Adipocyte (in vitro differentiated cells): ENCODE data around the gene RASGRP4.
A peak's percentile ranks its signal among the peaks of the same experiment; 100 is the strongest.

Experiments
- DNase-seq: peaks from one replicate; pipeline ENCODE4 v3.0.0-alpha.2; 2015; ENCODE audit warnings: low read depth
- H3K27me3 ChIP-seq: replicated peaks from 2 replicates; pipeline ENCODE4 v1.7.0; 2013; ENCODE audit warnings: mild to moderate bottlenecking, low read length, moderate library complexity; ENCODE audit not compliant: control insufficient read depth, insufficient read depth
- H3K36me3 ChIP-seq: 2 replicates; pipeline ENCODE4 v1.7.0; 2013; ENCODE audit warnings: low read length, mild to moderate bottlenecking, moderate library complexity; ENCODE audit not compliant: control insufficient read depth, insufficient read depth, severe bottlenecking
- H3K4me1 ChIP-seq: 2 replicates; pipeline ENCODE4 v1.7.0; 2013; ENCODE audit warnings: mild to moderate bottlenecking, low read length, moderate library complexity; ENCODE audit not compliant: control insufficient read depth, insufficient read depth
- H3K4me3 ChIP-seq: 2 replicates; pipeline ENCODE4 v1.7.0; 2013; ENCODE audit warnings: mild to moderate bottlenecking, low read length, moderate library complexity
- H3K9ac ChIP-seq: 2 replicates; pipeline ENCODE4 v1.7.0; 2013; ENCODE audit warnings: mild to moderate bottlenecking, low read length, moderate library complexity
- H3K9me3 ChIP-seq: 2 replicates; pipeline ENCODE4 v1.7.0; 2013; ENCODE audit warnings: mild to moderate bottlenecking, low read length, moderate library complexity; ENCODE audit not compliant: control insufficient read depth

RASGRP4 gene

DNA sequence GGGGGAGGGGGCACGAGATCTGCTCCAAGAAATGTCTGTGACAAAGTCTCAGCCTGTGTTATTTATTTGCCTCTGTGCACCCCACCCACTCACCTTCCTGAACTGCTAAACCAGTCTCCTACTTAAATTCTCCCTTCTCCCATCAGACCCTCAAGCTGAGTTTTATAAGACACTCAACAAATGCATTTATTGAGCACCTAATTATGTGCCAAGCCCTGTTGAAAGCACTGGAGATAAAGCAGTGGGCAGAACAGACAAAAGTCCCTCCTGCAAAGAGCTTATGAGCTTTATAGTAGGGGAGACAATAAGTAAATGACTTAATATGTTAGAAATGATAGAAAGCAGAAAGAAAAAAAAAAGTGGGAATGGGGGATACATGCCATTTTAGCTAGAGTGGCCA, 26.5 kb downstream of the RASGRP4 start:
- no peak for DNase-seq
- Histone ChIP-seq H3K36me3 (no peaks in the 10 kb centered on the region), H3K4me3 (no peak overlapping the region), H3K27me3 (peaks cover 18% of the 10 kb centered on the region), H3K9me3 (no peaks in the 10 kb centered on the region), H3K9ac (no peak overlapping the region), H3K4me1 (peaks cover 2% of the 10 kb centered on the region)

GRCh38 chr19:38399081-38399480, 26.9 kb downstream of the RASGRP4 start:
- no peak overlapping the region for H3K4me3 ChIP-seq
- H3K27me3 ChIP-seq, result peaks cover 18% of the 10 kb centered on the region
- no peak for DNase-seq

DNA sequence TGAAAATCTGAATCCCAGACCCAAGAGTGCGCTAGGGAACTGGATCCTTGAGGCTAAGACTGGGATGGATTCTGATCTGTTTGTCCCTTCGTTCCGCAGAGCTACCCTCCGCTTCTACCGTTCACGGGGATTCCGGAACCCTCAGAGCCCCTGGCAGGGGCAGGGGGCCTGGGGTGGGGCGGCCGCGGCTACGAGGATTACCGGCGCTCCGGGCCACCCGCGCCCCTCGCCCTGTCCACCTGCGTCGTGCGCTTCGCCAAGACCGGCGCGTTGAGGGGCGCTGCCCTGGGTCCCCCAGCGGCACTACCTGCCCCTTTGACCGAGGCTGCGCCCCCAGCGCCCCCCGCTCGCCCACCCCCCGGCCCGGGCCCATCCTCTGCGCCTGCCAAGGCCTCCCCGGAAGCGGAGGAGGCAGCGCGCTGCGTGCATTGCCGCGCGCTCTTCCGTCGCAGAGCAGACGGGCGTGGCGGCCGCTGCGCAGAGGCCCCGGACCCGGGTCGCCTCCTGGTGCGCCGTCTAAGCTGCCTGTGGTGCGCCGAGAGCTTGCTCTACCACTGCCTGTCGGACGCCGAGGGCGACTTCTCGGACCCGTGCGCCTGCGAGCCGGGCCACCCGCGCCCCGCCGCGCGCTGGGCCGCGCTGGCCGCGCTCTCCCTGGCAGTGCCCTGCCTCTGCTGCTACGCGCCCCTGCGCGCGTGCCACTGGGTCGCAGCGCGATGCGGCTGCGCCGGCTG, 30.5 kb downstream of the RASGRP4 start:
- H3K27me3 ChIP-seq, result peaks cover 14% of the 10 kb centered on the region
- no peaks in the 10 kb centered on the region for H3K9me3 ChIP-seq
- no peak for DNase-seq
- H3K4me3 ChIP-seq, result no peak overlapping the region
- H3K9ac ChIP-seq, result no peak overlapping the region
- H3K4me1 ChIP-seq, result no peaks in the 10 kb centered on the region
- H3K36me3 ChIP-seq, result no peaks in the 10 kb centered on the region

More at GRCh38 chr19:38399081-38399480, 26.9 kb downstream of the RASGRP4 start:
- H3K9ac ChIP-seq, result no peak overlapping the region
- no peaks in the 10 kb centered on the region for H3K36me3 ChIP-seq
- peaks cover 2% of the 10 kb centered on the region for H3K4me1 ChIP-seq
- no peaks in the 10 kb centered on the region for H3K9me3 ChIP-seq

DNA sequence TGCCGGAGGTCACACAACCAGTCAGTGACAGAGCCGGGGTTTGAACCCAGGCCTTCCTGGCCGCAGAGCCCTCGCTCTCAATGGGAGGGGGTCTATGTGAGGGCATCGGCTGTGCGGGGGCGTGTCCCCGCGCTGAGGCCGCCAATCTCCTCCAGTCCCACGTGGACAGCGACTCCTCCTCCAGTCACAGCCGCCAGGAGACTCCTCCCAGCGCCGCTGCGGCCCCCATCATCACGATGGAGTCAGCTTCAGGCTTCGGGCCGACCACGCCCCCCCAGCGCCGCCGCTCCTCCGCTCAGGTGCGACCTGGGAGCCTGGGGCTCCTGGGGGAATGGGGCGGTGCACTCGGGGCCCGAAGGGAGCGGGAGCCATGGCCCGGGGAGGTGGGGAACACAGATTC, 31.5 kb downstream of the RASGRP4 start:
- H3K9me3 ChIP-seq, result no peaks in the 10 kb centered on the region
- H3K4me1 ChIP-seq, result no peaks in the 10 kb centered on the region
- H3K36me3 ChIP-seq, result no peaks in the 10 kb centered on the region
- H3K4me3 ChIP-seq, result no peak overlapping the region
- peaks cover 6% of the 10 kb centered on the region for H3K27me3 ChIP-seq
- DNase-seq, result no peak
- no peak overlapping the region for H3K9ac ChIP-seq

- peaks cover 4% of the 10 kb centered on the region for H3K27me3 ChIP-seq
- H3K4me3 ChIP-seq, result no peak overlapping the region
- DNase-seq, result peak; percentile 45
- H3K9ac ChIP-seq, result no peak overlapping the region
- peaks cover 9% of the 10 kb centered on the region for H3K4me1 ChIP-seq
- no peaks in the 10 kb centered on the region for H3K9me3 ChIP-seq
- no peaks in the 10 kb centered on the region for H3K36me3 ChIP-seq
Measured at GRCh38 chr19:38392707-38393308, 33.2 kb downstream of the RASGRP4 start.

DNA sequence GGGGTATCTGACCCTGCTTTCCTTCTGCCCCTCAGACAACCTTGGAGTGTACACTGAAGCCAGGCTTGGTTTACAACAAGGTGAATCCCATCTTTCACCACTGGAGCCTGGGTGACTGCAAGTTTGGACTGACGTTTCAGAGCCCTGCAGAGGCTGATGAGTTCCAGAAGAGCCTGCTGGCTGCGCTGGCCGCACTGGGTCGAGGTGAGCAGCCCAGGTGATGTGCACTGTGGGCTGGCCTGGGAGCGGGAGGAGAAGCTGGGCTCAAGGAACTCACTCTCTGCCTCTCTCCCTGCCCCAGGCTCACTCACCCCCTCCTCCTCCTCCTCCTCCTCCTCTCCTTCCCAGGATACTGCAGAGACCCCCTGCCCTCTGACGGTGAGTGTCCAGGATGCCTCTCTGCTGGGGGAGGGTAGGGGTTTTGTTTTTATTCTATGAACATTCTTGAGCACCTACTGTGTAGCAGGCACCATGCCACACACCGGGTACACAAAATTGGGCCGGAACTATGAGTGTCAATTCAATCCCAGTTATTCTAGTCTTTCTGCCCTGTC, 34.0 kb downstream of the RASGRP4 start:
- peaks cover 16% of the 10 kb centered on the region for H3K4me1 ChIP-seq
- H3K9ac ChIP-seq, result no peak overlapping the region
- H3K36me3 ChIP-seq, result no peaks in the 10 kb centered on the region
- H3K4me3 ChIP-seq, result no peak overlapping the region
- H3K9me3 ChIP-seq, result no peaks in the 10 kb centered on the region
- peaks cover 4% of the 10 kb centered on the region for H3K27me3 ChIP-seq
- no peak for DNase-seq

DNA sequence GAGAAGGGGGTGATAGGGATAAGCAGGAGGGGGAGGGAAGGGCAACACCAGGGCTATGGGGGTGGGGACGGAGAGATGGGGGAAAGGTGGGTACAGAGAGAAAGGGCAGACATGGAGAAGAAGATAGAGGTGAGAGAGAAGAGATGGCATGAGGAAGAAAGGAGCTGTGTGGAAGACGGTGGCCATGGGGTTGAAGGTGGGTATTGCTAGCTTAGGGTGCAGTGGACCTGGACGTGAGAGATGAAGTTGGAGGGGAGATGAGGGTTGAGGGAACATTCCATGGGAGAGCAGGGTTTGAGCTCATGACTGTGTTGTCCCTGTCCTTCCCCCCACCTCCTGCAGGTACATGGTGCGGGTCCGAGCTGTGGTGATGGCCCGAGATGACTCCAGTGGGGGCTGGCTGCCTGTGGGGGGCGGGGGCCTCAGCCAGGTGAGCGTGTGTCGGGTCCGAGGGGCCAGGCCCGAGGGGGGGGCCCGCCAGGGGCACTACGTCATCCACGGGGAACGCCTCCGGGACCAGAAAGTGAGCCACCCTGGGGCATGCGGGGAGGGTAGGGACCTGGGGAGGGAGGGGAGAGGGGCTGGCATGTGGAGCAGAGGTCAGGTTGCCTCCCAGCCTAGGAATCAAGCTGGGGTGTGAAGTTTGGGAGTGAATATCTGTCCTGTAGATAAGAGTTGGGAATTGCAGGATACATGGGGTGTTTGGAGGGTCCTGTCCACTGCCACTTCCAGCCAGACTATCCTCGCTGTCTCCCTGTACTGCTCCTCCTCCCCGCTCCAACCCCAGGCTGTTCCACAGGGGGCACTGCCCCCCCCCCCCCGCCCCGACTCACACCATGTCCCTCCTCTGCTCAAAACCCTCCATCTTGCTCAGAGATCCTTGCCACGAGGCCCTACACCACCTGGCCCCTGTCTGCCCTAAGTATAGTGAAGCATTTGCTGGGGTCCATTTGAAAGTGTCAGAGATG, 35.8 kb downstream of the RASGRP4 start:
- no peak for DNase-seq
- Histone ChIP-seq H3K9ac (no peak overlapping the region), H3K4me1 (peaks cover 19% of the 10 kb centered on the region), H3K9me3 (no peaks in the 10 kb centered on the region), H3K27me3 (no peaks in the 10 kb centered on the region), H3K4me3 (no peak overlapping the region), H3K36me3 (peaks cover under 1% of the 10 kb centered on the region)

GRCh38 chr19:38389101-38389925, 36.7 kb downstream of the RASGRP4 start:
- Histone ChIP-seq H3K4me3 (peak overlapping the region; percentile 74), H3K9ac (peak overlapping the region; percentile 54), H3K9me3 (no peaks in the 10 kb centered on the region), H3K27me3 (no peaks in the 10 kb centered on the region), H3K4me1 (peaks cover 19% of the 10 kb centered on the region), H3K36me3 (peaks cover 4% of the 10 kb centered on the region)
- peak; percentile 79 for DNase-seq

- no peaks in the 10 kb centered on the region for H3K27me3 ChIP-seq
- H3K9ac ChIP-seq, result peak within 1 kb of the TSS; percentile 54
- H3K36me3 ChIP-seq, result peaks cover 12% of the 10 kb centered on the region
- DNase-seq, result peak; percentile 73
- H3K4me1 ChIP-seq, result peaks cover 19% of the 10 kb centered on the region
- peak within 1 kb of the TSS; percentile 76 for H3K4me3 ChIP-seq
- H3K9me3 ChIP-seq, result no peaks in the 10 kb centered on the region
Measured at GRCh38 chr19:38388349-38389100, 37.5 kb downstream of the RASGRP4 start, which contains the start of gene SPRED3. Gene SPRED3 (plus strand): TSS chr19:38388697. CDS start chr19:38390303, 1,606 bp downstream.
